NCI-H446 treated with DMSO at 0.1 percent for 48 hours (cell line): ENCODE results near the gene DMBT1.
A peak's percentile ranks its signal among the peaks of the same experiment; 100 is the strongest.

Source experiments
- DNase-seq: peaks from one replicate; lab custom pipeline; 2025; lab: John Stamatoyannopoulos, UW

The DMBT1 gene

DNA sequence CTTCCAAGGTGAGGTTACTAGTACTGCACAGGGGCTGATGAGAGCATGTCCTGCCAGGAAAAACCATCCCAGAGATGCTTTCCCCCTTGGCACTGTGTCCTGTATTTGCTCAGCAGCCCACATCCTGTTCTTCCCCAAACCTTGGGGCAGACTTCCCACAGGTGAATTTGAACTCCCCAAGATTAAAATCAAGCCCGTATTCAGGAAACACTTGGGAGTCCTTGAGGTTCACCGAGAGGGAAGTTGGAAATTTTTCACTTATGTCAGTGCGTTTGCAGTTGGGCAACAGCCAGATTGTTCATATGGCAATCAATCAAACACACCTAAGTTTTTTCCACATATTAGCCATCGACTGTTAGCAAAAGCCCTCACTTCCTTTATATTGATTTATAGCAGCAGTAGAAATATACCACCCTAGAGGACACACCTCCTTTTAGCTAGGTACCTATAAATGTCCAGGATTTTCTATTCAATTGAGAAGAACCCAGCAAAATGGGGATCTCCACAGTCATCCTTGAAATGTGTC is at the start of gene DMBT1:
DMBT1 (plus strand) TSS at position 476 of the 526 bp plus-strand sequence; CDS start at position 493, 17 bp downstream.
- DNase-seq: no peak

GRCh38 chr10:122513053-122513452 is 47.5 kb upstream of the DMBT1 start:
- DNase-seq: no peak

DNA sequence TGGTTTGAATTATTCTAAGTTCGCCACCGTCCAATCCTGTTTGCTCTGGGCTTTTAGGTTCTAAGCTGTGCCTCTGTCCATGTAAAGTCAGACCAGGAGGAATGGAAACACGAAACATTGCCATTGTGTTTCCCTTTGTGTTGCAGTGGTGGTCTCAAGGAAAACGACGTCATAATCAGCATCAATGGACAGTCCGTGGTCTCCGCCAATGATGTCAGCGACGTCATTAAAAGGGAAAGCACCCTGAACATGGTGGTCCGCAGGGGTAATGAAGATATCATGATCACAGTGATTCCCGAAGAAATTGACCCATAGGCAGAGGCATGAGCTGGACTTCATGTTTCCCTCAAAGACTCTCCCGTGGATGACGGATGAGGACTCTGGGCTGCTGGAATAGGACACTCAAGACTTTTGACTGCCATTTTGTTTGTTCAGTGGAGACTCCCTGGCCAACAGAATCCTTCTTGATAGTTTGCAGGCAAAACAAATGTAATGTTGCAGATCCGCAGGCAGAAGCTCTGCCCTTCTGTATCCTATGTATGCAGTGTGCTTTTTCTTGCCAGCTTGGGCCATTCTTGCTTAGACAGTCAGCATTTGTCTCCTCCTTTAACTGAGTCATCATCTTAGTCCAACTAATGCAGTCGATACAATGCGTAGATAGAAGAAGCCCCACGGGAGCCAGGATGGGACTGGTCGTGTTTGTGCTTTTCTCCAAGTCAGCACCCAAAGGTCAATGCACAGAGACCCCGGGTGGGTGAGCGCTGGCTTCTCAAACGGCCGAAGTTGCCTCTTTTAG is 46.3 kb upstream of the DMBT1 start:
- DNase-seq: no peak

GRCh38 chr10:122515022-122515424 is 45.5 kb upstream of the DMBT1 start:
- DNase-seq: no peak

- no peak for DNase-seq
These were observed 44.8 kb upstream of the DMBT1 start for GRCh38 chr10:122515588-122516231.

DNA sequence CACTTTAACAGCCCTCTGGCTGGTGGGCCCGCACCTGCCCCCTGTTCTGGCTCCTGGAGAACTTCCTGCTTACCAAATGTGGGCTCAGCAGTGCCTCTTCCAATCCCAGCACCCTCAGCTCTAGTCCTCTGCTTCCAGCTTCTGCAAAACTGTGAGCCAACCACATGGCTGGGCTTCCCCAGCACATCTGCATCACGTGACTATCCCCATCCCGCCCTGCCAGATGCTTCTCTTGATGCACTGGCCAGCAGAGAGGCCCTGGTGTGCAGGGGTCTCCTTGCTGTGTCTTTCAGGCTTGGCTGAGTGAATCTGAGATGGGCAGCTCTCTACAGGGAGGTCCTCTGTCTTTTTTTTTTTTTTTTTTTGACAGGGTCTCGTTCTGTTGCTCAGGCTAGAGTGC is 43.8 kb upstream of the DMBT1 start:
- DNase-seq: no peak

- no peak for DNase-seq
These were observed 41.4 kb upstream of the DMBT1 start for GRCh38 chr10:122519144-122519543.

GRCh38 chr10:122519873-122520272 is 40.7 kb upstream of the DMBT1 start:
- DNase-seq: no peak

DNA sequence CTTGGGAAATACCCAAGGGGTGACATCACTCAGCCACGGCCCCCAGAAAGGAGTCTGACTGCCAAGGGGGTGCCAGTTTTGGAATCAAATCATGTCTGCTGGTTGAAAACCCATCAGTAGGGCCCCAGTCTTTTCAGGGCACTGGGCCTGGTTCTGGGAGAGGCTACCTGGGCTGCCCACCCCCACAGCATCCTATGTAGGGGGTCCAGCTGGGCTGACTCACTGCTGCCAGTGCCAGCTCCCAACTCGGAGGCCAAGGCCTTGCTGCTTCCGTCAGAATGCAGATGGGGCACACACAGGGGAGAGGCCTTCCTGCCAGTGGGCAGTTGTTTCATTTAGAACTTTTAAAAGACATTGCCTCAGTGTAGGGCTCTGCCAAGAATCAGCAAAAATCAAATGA is 39.5 kb upstream of the DMBT1 start:
- DNase-seq: peak; percentile 33

- DNase-seq: no peak
These were observed 35.7 kb upstream of the DMBT1 start for GRCh38 chr10:122524811-122525210.

DNA sequence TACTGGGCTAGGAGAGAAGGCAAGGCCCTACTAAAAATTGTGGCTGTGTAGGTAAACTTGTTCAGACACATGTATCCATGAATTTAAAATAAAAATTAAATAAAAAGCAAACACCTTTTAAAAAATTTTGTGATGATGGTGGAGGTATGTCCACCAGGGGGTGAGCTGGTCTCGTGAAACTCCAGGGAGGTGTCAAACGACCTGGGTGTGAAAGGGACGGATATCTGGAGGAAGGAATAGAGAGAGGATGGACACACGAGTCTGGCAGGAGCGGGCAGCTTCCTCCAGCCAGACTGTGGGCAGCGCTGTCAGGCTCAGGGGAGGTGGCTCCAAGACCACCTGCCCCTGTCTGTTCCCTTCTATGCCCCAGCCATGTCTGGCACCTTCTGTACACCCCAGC is 34.8 kb upstream of the DMBT1 start:
- no peak for DNase-seq

DNA sequence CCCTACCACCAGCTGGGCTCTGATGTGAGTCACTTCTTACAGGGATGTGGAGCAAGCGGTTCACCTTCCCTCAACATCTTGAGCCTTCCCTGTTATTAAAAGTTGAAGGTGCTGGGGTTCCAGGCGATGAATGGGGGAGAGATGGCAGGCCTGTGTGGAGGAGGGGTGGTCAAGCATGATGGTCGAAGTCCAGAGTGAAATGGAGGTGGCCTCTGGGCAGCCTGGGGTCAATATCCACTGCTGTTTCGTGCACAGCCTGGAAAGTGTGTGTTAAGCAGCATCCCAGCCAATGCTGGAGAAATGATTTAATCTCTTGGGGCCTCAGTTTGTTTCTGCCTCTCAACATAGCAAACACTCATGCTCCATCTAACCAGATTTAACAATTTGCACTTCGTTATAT is 33.7 kb upstream of the DMBT1 start:
- DNase-seq: no peak

DNA sequence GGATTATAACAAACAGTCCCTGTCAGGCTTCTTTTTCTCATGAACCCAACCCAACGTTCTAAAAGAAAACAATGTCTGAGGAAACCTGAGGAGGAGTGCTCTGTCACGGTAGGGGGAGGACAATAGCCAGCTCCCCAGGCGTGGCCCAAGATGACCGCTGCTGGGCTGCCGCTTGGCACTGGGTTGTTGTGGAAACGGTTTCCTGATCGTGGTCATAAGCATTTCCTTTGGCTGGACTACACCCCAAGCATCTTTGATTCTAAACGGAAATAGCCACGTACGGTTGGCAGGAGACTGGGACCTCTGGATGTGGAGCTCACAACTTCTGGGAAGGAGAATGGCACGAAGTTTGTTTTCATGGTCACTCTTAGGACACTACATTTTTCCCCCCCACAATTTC is 30.4 kb upstream of the DMBT1 start:
- DNase-seq: no peak

GRCh38 chr10:122531261-122531660 is 29.3 kb upstream of the DMBT1 start:
- DNase-seq: no peak

DNA sequence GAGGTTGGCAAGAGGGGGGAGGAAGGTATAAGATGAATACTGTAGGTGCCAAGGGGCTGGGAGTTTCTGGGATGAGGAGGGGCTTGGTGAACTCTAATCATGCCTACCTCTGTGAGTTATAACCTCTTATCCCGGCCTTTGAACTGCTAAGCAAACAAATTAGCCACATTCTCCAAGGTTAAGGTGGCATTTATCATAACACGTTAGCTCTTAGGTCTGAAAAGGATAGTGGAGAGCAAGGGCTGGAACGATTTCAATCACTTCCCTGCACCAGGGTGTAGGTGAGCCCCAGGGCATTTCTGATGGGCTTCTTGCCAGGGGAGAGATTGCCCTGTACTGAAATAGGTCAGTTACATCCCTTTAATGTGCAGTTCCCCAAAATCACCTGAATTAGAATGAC is 28.6 kb upstream of the DMBT1 start:
- no peak for DNase-seq

DNA sequence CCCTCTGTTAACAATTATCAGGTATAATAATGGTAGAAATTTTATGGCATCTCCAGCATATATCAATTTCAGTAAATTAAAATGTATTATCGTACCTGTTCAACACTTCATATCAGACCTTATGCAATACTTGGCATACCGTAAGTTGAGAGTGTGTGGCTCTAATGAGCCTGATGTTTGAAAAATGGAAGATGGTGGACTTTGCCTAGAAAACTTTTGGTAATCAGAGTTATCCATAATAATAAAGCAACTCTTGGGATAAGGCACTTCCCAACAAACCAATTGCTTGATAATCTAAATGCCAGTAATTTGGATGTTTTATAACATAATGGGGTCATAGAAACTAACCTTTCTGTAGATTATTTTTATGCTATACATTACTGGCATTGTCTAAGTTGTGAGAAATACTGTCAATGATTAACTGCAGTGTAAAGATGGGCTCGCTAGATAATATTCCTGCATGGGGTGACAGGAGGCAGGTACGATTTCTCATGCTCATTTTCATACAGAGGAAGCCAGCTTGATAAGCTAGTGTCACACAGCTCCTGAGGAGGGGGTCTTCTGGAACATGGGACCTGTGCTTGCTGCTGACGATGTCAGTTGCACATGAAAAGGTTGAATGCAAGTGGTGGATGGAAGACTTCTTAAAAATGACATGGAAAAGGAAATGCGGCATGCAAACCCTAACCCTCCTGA is 27.8 kb upstream of the DMBT1 start:
- DNase-seq: no peak

- no peak for DNase-seq
These were observed 23.0 kb upstream of the DMBT1 start for GRCh38 chr10:122537545-122537944.

GRCh38 chr10:122541541-122542002 is 19.0 kb upstream of the DMBT1 start:
- DNase-seq: no peak

GRCh38 chr10:122543676-122544445 is 16.7 kb upstream of the DMBT1 start:
- DNase-seq: peak; percentile 76

DNA sequence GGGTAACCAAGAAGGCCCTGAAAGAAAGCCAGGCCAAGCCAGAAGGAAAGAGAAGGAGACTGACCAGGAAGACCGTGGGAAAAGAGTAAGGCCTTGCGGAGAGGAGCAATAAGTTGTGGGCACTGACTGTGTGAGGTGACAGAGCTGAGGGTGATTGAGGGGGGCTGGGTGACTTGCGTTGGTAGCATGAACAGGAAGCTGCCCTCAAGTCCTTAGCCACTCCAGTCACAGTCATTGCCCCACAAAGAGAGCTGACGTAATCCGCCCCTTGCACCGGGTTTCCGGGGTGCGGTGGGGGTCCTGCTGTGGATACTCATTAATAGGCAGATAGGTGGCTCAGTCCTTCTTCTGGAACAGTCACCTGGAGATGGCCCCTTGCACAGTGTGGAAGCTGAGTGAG is 16.1 kb upstream of the DMBT1 start:
- DNase-seq: no peak

DNA sequence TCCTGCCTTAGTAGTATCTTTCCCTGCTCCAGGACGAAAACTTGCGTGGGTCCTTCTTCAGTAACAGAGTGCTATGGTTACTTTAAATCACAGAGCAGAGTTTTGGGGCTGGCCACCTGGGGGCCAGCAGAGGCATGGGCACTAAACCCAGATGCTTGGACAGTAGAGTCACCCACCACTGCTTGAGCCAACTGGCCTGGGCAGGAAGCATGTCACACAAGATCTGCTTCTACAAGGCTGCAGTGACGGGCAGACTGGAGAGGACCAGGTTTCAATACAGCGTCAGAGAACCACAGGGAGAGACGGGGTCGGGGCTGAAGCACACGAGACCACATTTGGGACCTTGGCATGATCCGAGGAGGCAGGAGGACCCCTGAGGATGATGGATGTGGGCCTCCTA is 14.3 kb upstream of the DMBT1 start:
- no peak for DNase-seq
